ENCODE data around the gene RAD21L1. TPM values are rescaled to one million over a fixed set of nuclear protein-coding genes. Genes with fewer than 3 reads are reported as not detected.

RAD21L1 gene
- total RNA-seq, 4 donors from 2014 or later, result not detected

DNA sequence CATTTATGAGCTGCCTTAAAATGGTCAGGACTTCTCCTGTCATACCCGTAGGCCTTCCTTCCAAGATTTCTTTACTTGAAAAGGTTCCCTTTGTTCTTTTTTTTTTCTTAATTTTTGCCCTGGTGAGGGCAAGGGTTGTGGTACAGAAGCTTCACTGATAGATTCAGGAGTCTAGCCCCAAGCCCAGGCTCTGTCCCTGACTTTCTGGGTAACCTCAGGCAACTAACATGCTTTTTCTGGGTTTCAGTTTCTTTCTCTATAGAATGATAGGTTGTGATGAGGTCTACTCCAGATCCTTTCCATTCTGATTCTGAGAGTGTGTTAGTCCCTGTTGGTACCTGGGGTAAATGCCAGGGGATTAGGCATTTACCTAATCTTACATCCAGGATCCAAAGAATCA, 61.5 kb downstream of the RAD21L1 start:
- no peak for DNase-seq
- no peaks in the 10 kb centered on the region for H3K4me1 ChIP-seq
- H3K27ac ChIP-seq, result no peak overlapping the region
- TF ChIP-seq POLR2A (IDR thresholded peaks at IDR 0.05), result no peak
- TF ChIP-seq, protein P1, sequence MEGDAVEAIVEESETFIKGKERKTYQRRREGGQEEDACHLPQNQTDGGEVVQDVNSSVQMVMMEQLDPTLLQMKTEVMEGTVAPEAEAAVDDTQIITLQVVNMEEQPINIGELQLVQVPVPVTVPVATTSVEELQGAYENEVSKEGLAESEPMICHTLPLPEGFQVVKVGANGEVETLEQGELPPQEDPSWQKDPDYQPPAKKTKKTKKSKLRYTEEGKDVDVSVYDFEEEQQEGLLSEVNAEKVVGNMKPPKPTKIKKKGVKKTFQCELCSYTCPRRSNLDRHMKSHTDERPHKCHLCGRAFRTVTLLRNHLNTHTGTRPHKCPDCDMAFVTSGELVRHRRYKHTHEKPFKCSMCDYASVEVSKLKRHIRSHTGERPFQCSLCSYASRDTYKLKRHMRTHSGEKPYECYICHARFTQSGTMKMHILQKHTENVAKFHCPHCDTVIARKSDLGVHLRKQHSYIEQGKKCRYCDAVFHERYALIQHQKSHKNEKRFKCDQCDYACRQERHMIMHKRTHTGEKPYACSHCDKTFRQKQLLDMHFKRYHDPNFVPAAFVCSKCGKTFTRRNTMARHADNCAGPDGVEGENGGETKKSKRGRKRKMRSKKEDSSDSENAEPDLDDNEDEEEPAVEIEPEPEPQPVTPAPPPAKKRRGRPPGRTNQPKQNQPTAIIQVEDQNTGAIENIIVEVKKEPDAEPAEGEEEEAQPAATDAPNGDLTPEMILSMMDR (IDR thresholded peaks at IDR 0.05), result no peak
- H3K36me3 ChIP-seq, result no peaks in the 10 kb centered on the region
- no peak overlapping the region for H3K4me3 ChIP-seq
- H3K9me3 ChIP-seq, result no peaks in the 10 kb centered on the region
- H3K27me3 ChIP-seq, result no peaks in the 10 kb centered on the region
- intact Hi-C loops (cut with DNase I), result no loop called here
- 80 to 92% methylated on average over 1 of the region's 1 CpG for WGBS, 2 donors

DNA sequence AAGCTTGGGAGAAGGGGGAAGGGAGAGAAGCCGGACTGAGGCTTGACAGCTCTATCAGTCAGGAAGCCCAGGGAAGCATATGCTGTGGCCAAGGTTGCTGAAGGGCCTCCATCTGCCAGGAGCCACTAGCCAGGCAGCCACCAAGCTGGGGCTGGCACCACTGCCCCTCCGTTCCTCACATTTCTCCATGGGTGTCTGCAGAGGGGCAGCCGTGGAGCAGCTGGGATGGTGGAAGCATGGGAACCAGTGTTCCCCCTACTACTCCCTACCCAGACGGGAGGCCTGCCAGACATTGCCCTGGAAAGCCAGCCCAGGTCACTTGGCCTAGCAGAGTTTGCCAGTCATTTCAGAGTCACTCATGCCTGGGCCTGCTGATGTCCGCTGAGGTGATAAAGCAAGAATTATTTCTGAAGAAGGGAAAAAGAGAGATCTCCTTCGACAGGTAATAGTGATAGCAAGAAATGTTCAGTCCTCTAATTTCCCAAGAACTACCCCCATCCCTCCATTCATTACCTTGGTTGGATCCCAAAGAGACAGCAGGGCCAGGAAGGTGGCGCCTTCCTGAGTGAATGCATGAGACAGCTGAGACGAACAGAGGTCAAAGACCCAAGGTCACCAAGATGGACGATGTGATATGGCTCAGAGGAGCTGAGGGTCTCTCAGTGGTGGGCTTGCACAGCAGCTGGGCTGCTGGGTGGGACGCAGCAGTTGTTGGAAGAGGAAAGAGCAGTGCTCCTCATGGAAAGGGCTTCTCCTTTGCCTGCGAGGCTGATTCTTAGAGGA, 62.1 kb downstream of the RAD21L1 start:
- DNase-seq, result no peak
- 76 to 83% methylated on average over 11 of the region's 11 CpGs for WGBS, 2 donors

DNA sequence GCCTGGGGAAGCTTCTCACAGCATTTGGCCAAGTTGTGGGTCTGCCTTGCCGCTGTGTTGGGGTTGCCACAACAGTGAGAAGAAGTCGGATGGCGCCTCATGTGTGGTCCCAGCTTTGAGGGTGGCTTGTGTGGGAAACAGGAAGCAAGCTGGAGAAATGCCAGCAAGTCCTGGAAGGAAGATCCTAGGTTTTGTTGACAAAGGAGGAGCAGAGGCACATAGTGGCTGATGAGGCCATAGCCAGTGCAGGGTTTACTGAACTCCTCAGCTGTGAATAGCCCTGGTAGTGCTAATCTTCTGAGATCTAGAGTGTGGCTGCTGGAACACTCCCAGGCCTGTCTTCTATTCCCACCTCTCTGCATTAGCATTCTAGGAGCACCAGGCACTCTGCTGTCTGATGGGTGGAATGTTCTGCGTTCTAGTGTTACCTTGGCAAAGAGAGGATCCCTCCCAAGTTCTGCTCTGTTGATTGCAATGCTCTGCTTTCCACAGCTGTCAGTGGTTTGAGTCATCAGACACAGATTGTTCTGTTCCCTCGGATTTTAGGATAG, 65.4 kb downstream of the RAD21L1 start:
- no peak for DNase-seq
- intact Hi-C loops (cut with DNase I), result no loop called here
- no peak for TF ChIP-seq POLR2A (IDR thresholded peaks at IDR 0.05)
- TF ChIP-seq, protein P1 (IDR thresholded peaks at IDR 0.05), result no peak
- Histone ChIP-seq H3K27ac (no peak overlapping the region), H3K4me1 (no peaks in the 10 kb centered on the region), H3K27me3 (no peaks in the 10 kb centered on the region), H3K9me3 (no peaks in the 10 kb centered on the region), H3K36me3 (no peaks in the 10 kb centered on the region), H3K4me3 (no peak overlapping the region)
- 70 to 74% methylated on average over 4 of the region's 5 CpGs for WGBS, 2 donors

More for the DNA sequence above, 62.1 kb downstream of the RAD21L1 start:
- no peaks in the 10 kb centered on the region for H3K36me3 ChIP-seq
- H3K27ac ChIP-seq, result no peak overlapping the region
- intact Hi-C loops (cut with DNase I), result no loop called here
- TF ChIP-seq POLR2A (IDR thresholded peaks at IDR 0.05), result no peak
- TF ChIP-seq, protein P1 (IDR thresholded peaks at IDR 0.05), result no peak
- no peaks in the 10 kb centered on the region for H3K4me1 ChIP-seq
- no peaks in the 10 kb centered on the region for H3K27me3 ChIP-seq
- H3K9me3 ChIP-seq, result no peaks in the 10 kb centered on the region
- no peak overlapping the region for H3K4me3 ChIP-seq

DNA sequence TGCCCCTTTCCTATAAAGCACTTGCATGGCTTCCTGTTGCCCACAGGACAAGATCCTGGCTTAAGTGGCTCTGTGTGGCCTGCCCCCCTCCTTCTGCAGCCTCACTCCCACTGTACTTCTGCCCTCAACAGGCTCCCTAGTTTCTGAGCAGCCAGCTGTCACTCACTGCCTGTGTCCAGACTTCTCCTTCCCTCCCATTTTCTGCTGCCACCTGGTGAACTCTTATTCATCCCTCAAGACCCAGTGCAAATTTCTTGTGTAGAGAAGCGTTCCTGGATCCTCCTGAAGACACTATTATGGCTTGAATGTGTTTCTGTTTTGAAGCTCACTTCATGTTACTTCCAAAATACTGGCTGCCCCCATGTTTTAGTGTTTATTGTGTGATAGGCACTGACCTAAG, 66.8 kb downstream of the RAD21L1 start:
- Histone ChIP-seq H3K9me3 (no peaks in the 10 kb centered on the region), H3K4me3 (no peak overlapping the region), H3K4me1 (no peaks in the 10 kb centered on the region), H3K36me3 (peaks cover 0 to 5% (median 0%) of the 10 kb centered on the region in 3 donors), H3K27me3 (no peaks in the 10 kb centered on the region), H3K27ac (no peak overlapping the region)
- 75 to 100% methylated on average over 1 of the region's 1 CpG for WGBS, 2 donors
- TF ChIP-seq, protein P1 (IDR thresholded peaks at IDR 0.05), result no peak
- no peak for TF ChIP-seq POLR2A (IDR thresholded peaks at IDR 0.05)
- no peak for DNase-seq
- intact Hi-C loops (cut with DNase I), result no loop called here

DNA sequence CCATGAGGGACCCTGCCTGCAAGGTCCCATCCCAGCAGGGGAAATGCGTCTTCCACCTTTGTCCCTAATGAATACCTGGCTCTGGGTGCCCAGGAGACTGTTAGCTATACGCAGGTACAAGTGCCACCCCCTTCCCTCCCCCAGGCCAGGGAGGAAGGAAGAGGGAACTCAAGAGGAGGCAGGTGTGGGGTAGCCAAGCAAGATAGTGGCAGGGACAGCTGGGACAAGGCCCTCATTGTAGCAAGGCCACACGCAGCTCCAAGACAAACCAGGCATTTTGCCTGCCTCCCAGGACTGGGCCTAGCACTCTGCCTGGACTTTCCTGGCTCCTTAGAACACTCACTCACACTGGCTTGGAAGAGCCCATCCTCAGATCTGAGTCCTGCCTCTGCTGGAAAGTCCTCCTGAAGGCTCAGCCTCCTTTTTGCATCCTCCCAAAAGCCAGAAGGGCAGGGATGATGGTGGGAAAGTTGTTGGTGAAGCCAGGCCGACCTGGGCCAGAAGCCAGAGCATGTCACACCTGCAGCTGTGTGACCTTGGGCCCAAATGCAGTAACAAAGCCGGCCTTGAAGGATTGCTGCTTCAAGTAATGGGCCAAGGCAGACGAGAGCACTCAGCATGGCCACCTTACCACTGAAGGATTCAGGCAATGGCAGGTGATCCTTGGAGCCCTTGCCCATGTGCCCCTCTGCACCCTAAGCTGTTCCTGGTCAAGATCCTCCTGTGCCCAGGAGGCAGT, 68.0 kb downstream of the RAD21L1 start:
- intact Hi-C loops (cut with DNase I), result no loop called here
- TF ChIP-seq POLR2A (IDR thresholded peaks at IDR 0.05), result no peak
- TF ChIP-seq, protein P1 (IDR thresholded peaks at IDR 0.05), result no peak

More for the DNA sequence above, 68.0 kb downstream of the RAD21L1 start:
- no peak overlapping the region for H3K27ac ChIP-seq
- H3K4me1 ChIP-seq, result no peaks in the 10 kb centered on the region
- no peak for DNase-seq
- WGBS, 2 donors, result 80 to 89% methylated on average over 1 to 6 of the region's 6 CpGs
- no peak overlapping the region for H3K4me3 ChIP-seq
- peaks cover 0 to 5% (median 0%) of the 10 kb centered on the region in 3 donors for H3K36me3 ChIP-seq
- no peaks in the 10 kb centered on the region for H3K27me3 ChIP-seq
- H3K9me3 ChIP-seq, result no peaks in the 10 kb centered on the region
